HG02970 (cell line): ENCODE results near the gene PKNOX2.

Experiments
- ATAC-seq: cut with Tn5 transposase; IDR thresholded peaks from one replicate; pipeline ENCODE4 v1.9.1; 2021; ENCODE audit warnings: mild to moderate bottlenecking, moderate library complexity, moderate number of reproducible peaks; ENCODE audit not compliant: unreplicated experiment, low FRiP score

PKNOX2 gene

GRCh38 chr11:125301346-125301745 lies 136.8 kb downstream of the PKNOX2 start:
- no peak for ATAC-seq

GRCh38 chr11:125303186-125303585 lies 138.6 kb downstream of the PKNOX2 start:
- ATAC-seq: no peak

GRCh38 chr11:125303694-125304093 lies 139.1 kb downstream of the PKNOX2 start:
- no peak for ATAC-seq

- no peak for ATAC-seq
These were observed 139.6 kb downstream of the PKNOX2 start for GRCh38 chr11:125304136-125304535.

GRCh38 chr11:125304876-125305275 lies 140.3 kb downstream of the PKNOX2 start:
- ATAC-seq: no peak

GRCh38 chr11:125305345-125305744 lies 140.8 kb downstream of the PKNOX2 start:
- ATAC-seq: no peak

GRCh38 chr11:125306476-125306875 lies 141.9 kb downstream of the PKNOX2 start:
- no peak for ATAC-seq

- ATAC-seq: no peak
These were observed 143.7 kb downstream of the PKNOX2 start for GRCh38 chr11:125308246-125308645.

GRCh38 chr11:125312391-125312790 lies 147.8 kb downstream of the PKNOX2 start:
- ATAC-seq: no peak

GRCh38 chr11:125312812-125313211 lies 148.3 kb downstream of the PKNOX2 start:
- no peak for ATAC-seq

- no peak for ATAC-seq
These were observed 149.0 kb downstream of the PKNOX2 start for GRCh38 chr11:125313271-125314219.

GRCh38 chr11:125314276-125315078 lies 149.9 kb downstream of the PKNOX2 start:
- ATAC-seq: no peak

- ATAC-seq: no peak
These were observed 150.7 kb downstream of the PKNOX2 start for GRCh38 chr11:125315079-125315740.

- no peak for ATAC-seq
These were observed 152.9 kb downstream of the PKNOX2 start for GRCh38 chr11:125317416-125317815.

GRCh38 chr11:125319649-125320048 lies 155.1 kb downstream of the PKNOX2 start:
- no peak for ATAC-seq

- ATAC-seq: no peak
These were observed 156.0 kb downstream of the PKNOX2 start for GRCh38 chr11:125320347-125321076.

GRCh38 chr11:125322289-125322688 lies 157.7 kb downstream of the PKNOX2 start:
- no peak for ATAC-seq

GRCh38 chr11:125325196-125325595 lies 160.6 kb downstream of the PKNOX2 start:
- ATAC-seq: no peak

- no peak for ATAC-seq
These were observed 161.6 kb downstream of the PKNOX2 start for GRCh38 chr11:125326126-125326525.
